Activated T-helper 9 cell treated with anti-CD3 and anti-CD28 coated beads, Interleukin-2, amount 50 U/mL, for 16 hours (primary cell): ENCODE results near the gene C1QL4.
"Not testable (repeated sequence)": the region's sequence is repeated elsewhere in the genome, so short reads cannot be mapped to it uniquely, and the experiment has no call there.

Experiments used
- DNase-seq: peaks from one replicate; pipeline ENCODE4 v3.0.0-alpha.2; 2020; ENCODE audit warnings: low read depth

C1QL4 gene

GRCh38 chr12:49301760-49302159, 35.2 kb downstream of the C1QL4 start:
- DNase-seq, result no peak

GRCh38 chr12:49298160-49298559, 38.8 kb downstream of the C1QL4 start:
- no peak for DNase-seq

- DNase-seq, result no peak
Observed at GRCh38 chr12:49297695-49298060, 39.3 kb downstream of the C1QL4 start.

GRCh38 chr12:49296836-49297694, 39.9 kb downstream of the C1QL4 start:
- DNase-seq, result no peak

GRCh38 chr12:49296034-49296835, 40.8 kb downstream of the C1QL4 start:
- DNase-seq, result peak; percentile 39

- no peak for DNase-seq
Observed at GRCh38 chr12:49295082-49295936, 41.7 kb downstream of the C1QL4 start, which contains the start of gene PRPH. Gene PRPH (plus strand): TSS chr12:49295147. CDS start chr12:49295201, 54 bp downstream.

GRCh38 chr12:49294804-49295081, 42.2 kb downstream of the C1QL4 start:
- no peak for DNase-seq

GRCh38 chr12:49294086-49294803, 42.7 kb downstream of the C1QL4 start:
- DNase-seq, result no peak

- no peak for DNase-seq
Observed at GRCh38 chr12:49293056-49293956, 43.7 kb downstream of the C1QL4 start.

GRCh38 chr12:49292729-49293055, 44.3 kb downstream of the C1QL4 start:
- DNase-seq, result no peak

GRCh38 chr12:49288922-49289555, 47.9 kb downstream of the C1QL4 start:
- no peak for DNase-seq

GRCh38 chr12:49288412-49288853, 48.6 kb downstream of the C1QL4 start:
- peak; percentile 45 for DNase-seq

- DNase-seq, result no peak
Observed at GRCh38 chr12:49287876-49288275, 49.1 kb downstream of the C1QL4 start.

- no peak for DNase-seq
Observed at GRCh38 chr12:49284672-49285071, 52.3 kb downstream of the C1QL4 start.

- no peak for DNase-seq
Observed at GRCh38 chr12:49283541-49284429, 53.2 kb downstream of the C1QL4 start.

GRCh38 chr12:49282740-49283375, 54.1 kb downstream of the C1QL4 start:
- DNase-seq, result not testable (repeated sequence)
